Spleen (tissue), 7 donors: Measurements from ENCODE around the gene ATXN10.

Experiments used
- CTCF ChIP-seq, 11 experiments: fragments of 200-600 bp in 7 of 11; fragments of 450-650 bp in 4 of 11; sonication (generic) in 4 of 11; IDR thresholded peaks in 8 of 11; conservative IDR thresholded peaks in 3 of 11; 1 replicate in 7 of 11; 2 replicates in 4 of 11; pipeline versions ENCODE4 v1.4.0 to v1.8.0; 2016 to 2021; ENCODE audit warnings: antibody characterized with exemption in 11 of 11, inconsistent platforms in 4 of 11, mild to moderate bottlenecking in 1 of 11
- POLR2AphosphoS5 ChIP-seq, 3 donors: sonication (generic); formaldehyde crosslinking; IDR thresholded peaks; one replicate each; pipeline ENCODE4 v1.5.1; 2017; ENCODE audit warnings: antibody characterized with exemption in 3 of 3
- donor health status: DM: no; HTN: no; CAD: no; lungs with moderate emphysema.
- donor health status: DM: no; HTN: no; CAD: no.
- donor health status: DM: no; HTN: no; CAD: no.

- TF ChIP-seq CTCF (IDR thresholded peaks at IDR 0.05 in 8 of 11, conservative IDR thresholded peaks at IDR 0.05 in 3 of 11) = no peak
- no peak for TF ChIP-seq POLR2AphosphoS5 (IDR thresholded peaks at IDR 0.05)
Observed at GRCh38 chr22:45762545-45763235, 91.1 kb downstream of the ATXN10 start.
